Measurements from ENCODE around the gene HSPA1A.

DNA sequence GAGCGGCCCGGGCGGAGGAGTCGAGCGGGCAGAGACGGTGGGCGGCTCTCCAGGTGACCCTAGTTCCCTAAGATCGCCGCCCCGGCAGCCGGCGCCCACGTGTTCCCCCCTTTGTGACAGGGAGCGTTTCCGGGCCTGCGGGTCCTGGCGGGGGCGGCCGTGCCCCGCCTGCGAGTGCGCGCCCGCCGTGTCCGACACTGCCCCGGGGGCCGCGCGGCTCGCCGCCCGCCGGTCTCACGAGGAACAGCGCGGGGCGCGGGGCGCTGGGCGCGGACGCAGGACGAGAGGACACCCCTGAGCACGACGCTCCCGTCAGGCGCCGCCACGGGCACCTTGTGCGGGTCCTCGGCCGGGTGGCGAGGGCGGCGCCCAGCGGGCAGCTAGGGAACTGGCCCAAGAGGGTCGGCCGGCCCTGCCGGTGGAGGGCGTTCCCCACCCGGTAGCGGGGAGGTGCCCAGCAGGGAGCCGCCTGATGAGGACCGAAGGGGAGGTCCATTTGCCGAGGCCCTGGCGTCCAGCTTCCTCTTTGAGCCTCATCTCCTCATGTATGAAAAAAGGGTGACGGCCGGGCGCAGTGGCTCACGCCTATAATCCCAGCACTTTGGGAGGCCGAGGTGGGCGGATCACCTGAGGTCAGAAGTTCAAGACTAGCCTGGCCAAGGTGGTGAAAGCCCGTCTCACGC, 19.6 kb upstream of the HSPA1A start, which contains the start of gene VARS1:
- TF ChIP-seq, protein P1, sequence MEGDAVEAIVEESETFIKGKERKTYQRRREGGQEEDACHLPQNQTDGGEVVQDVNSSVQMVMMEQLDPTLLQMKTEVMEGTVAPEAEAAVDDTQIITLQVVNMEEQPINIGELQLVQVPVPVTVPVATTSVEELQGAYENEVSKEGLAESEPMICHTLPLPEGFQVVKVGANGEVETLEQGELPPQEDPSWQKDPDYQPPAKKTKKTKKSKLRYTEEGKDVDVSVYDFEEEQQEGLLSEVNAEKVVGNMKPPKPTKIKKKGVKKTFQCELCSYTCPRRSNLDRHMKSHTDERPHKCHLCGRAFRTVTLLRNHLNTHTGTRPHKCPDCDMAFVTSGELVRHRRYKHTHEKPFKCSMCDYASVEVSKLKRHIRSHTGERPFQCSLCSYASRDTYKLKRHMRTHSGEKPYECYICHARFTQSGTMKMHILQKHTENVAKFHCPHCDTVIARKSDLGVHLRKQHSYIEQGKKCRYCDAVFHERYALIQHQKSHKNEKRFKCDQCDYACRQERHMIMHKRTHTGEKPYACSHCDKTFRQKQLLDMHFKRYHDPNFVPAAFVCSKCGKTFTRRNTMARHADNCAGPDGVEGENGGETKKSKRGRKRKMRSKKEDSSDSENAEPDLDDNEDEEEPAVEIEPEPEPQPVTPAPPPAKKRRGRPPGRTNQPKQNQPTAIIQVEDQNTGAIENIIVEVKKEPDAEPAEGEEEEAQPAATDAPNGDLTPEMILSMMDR (optimal IDR thresholded peaks at IDR 0.05 in 1 of 3, IDR thresholded peaks at IDR 0.05 in 1 of 3, conservative IDR thresholded peaks at IDR 0.05 in 1 of 3; ENCODE audit: extremely low read depth in 1 of 3, insufficient read depth in 2 of 3, low read length in 3 of 3), result peak; percentile 60 to 85 (median 85)
- TF ChIP-seq EZH2 (IDR thresholded peaks at IDR 0.05; ENCODE audit: low read length), result no peak
